GM18502 (cell line): ENCODE measurements around the gene MXD3.

ENCODE experiments used
- ATAC-seq: cut with Tn5 transposase; IDR thresholded peaks from one replicate; pipeline ENCODE4 v1.9.1; 2021; ENCODE audit warnings: mild to moderate bottlenecking; ENCODE audit not compliant: unreplicated experiment, poor library complexity

Gene MXD3

GRCh38 chr5:177327539-177328522 is 16.1 kb upstream of the MXD3 start:
- ATAC-seq: no peak

DNA sequence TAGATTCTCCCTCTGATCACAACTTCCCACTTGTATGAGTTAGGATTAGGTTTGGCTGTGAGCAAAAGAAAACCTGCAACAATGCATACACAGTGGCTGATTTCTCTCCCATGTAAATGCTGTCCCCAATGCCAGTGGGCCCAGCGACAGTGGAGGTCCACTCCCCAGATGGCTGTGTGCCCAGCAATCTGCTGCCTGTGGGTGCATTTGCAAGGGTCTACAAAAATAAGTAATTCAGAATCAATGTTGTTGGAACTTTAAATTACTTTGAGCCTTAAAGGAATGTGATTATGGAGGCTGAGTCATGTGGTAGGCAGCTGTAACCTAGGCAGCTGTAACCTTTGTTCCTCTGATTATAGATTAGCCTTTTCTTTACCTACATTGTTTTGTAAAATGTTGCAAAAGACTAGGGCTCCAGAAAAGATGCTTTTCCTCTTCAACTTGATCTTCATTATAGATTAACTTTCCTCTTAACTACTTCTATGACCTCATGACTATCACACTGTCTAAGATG is 14.2 kb upstream of the MXD3 start:
- no peak for ATAC-seq

- no peak for ATAC-seq
Observed at GRCh38 chr5:177320879-177321278, 9.2 kb upstream of the MXD3 start.

- ATAC-seq: no peak
Observed at GRCh38 chr5:177319913-177320588, 8.4 kb upstream of the MXD3 start.

- ATAC-seq: no peak
Observed at GRCh38 chr5:177317959-177318377, 6.3 kb upstream of the MXD3 start.

GRCh38 chr5:177316005-177316404 is 4.3 kb upstream of the MXD3 start:
- ATAC-seq: no peak

- ATAC-seq: no peak
Observed at GRCh38 chr5:177315411-177315810, 3.7 kb upstream of the MXD3 start.

GRCh38 chr5:177314376-177315342 is 3.0 kb upstream of the MXD3 start:
- no peak for ATAC-seq

DNA sequence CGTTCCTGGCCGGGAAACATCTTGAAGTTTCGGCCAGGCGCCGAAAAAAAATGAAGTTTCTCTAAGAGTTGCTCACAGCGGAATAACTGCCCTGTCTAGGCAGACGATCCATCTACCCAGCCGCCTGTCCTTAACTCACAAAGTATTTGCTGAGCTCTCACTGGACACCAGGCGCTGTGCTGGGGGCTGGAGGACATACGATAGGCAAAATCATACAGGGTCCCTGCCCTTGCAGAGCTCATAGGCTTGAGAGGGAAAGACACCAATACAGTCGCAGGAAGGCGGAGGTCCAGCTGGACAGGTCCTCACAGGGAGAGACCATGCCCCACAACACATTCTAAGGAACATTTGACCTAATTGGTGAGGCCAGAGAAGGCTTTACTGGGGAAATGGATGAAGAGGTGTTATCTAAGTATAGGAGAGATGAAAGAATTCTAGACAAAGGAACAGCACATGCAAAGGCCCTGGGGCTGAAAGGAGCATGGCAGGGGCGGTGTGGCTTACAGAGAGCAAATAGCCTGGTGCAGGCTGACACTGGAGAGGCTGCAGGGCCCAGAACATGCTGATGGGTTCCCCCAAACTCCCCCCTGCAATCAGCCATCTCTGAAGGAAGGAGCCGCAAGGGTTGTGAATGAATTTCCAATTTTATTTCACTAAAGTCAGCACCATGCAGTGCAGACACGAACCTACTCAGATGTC is 2.0 kb upstream of the MXD3 start:
- ATAC-seq: no peak

DNA sequence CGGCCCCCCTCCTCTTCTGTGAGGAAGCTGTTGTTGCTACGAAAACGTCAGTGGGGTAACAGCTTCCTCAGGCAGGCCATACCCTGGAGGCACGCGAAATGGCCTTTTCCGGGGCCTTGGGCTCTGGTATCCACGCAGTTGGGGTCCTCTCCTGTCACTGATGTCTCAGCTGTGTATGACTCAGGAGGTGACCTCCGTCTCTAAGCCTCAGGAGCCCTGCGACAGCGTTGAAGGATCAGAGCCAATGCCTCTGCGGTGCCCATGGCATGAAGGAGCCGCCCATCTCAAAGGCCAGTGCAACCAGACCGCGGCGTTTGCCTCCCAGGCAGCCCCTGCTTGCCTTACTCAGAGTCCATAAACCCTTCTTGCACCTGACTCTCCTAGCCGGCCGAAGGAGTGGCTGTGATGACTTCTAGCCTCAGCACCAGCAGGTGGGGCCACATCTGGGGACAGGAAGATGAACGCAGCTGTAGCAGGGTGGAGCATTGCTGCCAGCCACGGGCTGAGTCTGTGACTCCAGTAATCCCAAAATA is 1.0 kb upstream of the MXD3 start:
- ATAC-seq: peak; percentile 28

DNA sequence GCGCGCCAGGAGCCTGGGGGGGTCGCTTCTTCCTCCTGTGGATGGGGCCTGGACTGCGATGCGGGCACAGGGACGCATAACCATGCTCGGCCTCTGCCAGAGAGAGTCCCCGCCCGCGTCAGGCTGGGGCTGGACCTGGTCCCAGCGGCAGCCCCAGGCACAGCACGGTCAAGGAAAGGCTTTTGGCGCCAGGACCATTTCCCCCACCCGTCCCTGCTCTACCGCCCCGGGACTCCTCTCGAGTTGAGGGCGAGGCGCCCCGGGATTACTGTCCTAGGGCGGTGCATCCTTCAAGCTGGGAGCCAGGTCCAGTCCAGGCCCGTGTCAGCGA is 341 bp downstream of the MXD3 start:
- no peak for ATAC-seq

DNA sequence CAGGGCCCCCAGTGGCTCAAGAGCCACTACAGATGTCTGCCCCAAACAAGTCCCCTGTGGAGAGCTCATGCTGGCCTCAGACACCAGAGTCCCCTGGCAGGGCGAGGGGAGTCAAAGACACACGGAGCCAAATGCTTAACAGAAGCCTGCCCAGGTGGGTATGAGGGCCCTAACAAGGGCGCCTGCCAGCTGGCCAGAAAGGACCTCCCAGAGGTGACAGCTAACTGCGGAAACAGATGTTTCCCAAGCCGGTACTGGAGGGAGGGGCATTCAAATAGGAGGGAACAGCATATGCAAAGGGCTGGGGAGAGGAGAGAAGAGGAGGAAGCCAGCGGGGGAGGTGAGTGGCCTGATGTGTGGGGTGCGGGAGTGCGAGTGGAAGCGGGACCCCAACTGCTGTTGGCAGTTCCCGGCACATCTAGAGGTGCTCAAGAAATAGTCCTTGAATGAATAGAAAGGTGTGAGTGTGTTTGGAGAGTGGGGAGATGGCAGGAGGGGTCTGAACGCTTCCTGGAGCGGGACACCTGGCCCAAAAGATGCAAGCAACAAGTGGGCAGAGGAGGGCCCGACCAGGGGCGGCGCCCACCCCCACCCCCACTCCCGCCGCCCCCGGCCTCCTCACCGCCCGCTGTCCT is 824 bp downstream of the MXD3 start:
- ATAC-seq: no peak

- ATAC-seq: no peak
Observed at GRCh38 chr5:177310332-177310731, 1.4 kb downstream of the MXD3 start.

DNA sequence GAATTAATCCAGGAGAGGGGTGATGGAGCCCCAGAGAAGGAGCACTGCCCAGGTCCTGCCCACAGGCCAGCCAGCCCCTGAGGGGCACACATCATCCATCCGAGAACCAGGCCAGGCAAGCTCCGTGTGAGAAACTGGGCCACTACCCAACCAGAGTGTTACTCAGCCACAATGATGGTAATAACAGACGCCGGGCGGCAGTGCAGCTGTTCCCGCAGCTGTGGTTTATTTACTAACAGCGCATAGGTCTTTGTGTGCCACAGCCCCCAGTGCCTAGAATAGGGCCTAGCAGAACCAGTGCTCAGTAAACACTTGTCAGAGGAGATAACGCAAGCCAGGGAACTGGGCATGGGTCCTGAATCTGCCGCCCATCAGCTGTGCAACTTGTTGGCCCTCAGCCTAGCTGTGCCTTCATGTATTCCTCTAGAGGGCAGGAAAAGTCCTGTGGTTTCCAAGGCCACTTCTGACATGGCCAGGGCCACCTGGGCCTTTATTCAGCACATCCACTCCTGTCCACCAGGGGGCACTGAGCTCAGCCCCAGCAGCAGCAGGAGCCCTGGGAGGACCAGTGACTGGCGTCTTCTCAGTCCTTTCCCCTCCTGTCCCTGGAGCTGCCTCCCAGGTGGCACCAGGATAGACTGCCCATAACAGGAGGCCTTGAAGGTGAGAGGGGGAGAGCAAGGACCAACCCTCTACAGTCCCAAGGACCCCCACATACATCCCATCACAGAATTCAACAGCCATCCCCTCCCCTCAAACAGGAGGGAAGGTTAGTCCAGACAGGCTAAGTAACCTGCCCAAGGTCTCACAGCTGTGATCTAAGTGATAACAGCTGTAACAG is 2.1 kb downstream of the MXD3 start:
- no peak for ATAC-seq

DNA sequence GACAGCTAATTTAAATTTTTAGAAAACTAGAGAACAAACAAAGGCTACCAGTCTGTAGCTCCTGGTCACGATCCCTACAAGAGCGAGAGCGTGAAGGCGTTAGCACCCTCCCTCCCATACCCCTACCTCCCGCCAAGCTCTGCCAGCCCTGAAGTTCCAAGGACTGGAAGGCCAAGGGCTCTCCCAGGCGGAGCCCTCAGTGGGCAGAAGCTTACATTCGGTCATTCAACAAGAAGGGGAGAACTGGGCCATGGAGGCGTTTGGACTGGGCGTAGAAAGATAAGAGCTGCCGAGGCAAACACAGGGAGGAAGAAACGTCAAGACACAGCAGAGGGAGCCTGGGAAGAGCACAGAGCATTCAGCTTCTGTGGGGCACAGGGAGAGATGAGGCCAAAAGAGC is 3.0 kb downstream of the MXD3 start:
- no peak for ATAC-seq

DNA sequence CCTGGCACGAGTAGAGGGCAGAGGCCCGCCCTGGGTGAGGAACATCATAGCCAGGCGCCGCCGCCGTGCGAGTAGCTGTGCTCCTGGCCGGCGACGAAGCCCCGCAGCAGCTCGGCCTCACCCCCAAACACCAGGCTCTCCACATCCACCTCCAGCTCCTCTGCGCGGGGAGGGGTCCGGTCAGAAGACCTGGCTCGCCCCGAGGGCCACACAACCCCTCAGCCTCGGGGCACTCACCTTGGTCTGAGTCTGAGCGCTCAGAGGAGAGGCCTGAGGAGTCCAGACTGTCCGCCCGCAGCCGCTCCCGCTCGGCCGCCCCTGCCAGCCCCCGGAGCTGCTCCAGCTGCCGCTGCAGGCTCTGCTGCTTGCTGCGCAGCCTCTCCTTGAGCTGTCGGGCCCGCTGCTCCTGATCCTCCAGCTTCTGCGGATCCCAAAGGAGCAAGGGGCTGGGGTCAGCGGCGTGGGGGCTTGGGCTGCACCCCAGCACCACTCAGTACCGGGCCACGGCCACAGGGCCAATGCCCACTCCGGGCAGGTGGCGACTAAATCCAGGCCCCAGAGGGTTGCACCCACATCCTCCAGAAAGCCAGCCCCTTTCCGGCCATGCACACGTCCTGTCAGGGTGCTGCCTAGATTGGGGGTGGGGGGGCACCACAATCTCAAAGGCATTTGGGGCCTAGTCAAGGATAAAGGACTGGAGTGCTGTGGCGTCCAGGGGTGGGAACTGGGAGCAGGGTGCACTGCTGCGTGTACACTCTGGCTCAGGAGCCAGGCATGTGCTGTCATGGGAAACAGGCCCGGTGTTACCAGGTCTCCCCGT is 3.9 kb downstream of the MXD3 start:
- no peak for ATAC-seq
